ENCODE results near the gene ESYT2. TPM values are rescaled to one million over a fixed set of nuclear protein-coding genes. Genes with fewer than 3 reads are reported as not detected.

The ESYT2 gene
- total RNA-seq, 1 donor from 2014 or later = 23.3 TPM

GRCh38 chr7:158751751-158752150 lies 77.6 kb downstream of the ESYT2 start:
- TF ChIP-seq CTCF (conservative IDR thresholded peaks at IDR 0.05) = no peak
- peaks cover 3% of the 10 kb centered on the region for H3K36me3 Mint-ChIP-seq (ENCODE audit: low read depth)
- no peaks in the 10 kb centered on the region for H3K9me3 Mint-ChIP-seq
- no peak overlapping the region for H3K27ac Mint-ChIP-seq (ENCODE audit: unreplicated experiment)
- no peak for DNase-seq (ENCODE audit: low read depth, low spot score)
- H3K27me3 Mint-ChIP-seq (ENCODE audit: low read depth) = no peaks in the 10 kb centered on the region
- no peak overlapping the region for H3K4me3 Mint-ChIP-seq
- H3K4me1 Mint-ChIP-seq = no peaks in the 10 kb centered on the region

GRCh38 chr7:158751199-158751598 lies 78.1 kb downstream of the ESYT2 start:
- Mint-ChIP-seq H3K27me3 (ENCODE audit: low read depth) (no peaks in the 10 kb centered on the region), H3K9me3 (no peaks in the 10 kb centered on the region), H3K36me3 (ENCODE audit: low read depth) (peaks cover 2% of the 10 kb centered on the region), H3K4me1 (no peaks in the 10 kb centered on the region), H3K27ac (ENCODE audit: unreplicated experiment) (no peak overlapping the region), H3K4me3 (no peak overlapping the region)
- no peak for DNase-seq (ENCODE audit: low read depth, low spot score)
- no peak for TF ChIP-seq CTCF (conservative IDR thresholded peaks at IDR 0.05)

- H3K36me3 Mint-ChIP-seq (ENCODE audit: low read depth) = no peaks in the 10 kb centered on the region
- no peak overlapping the region for H3K27ac Mint-ChIP-seq (ENCODE audit: unreplicated experiment)
- H3K4me1 Mint-ChIP-seq = no peaks in the 10 kb centered on the region
- H3K27me3 Mint-ChIP-seq (ENCODE audit: low read depth) = no peaks in the 10 kb centered on the region
- no peak for DNase-seq (ENCODE audit: low read depth, low spot score)
- no peak for TF ChIP-seq CTCF (conservative IDR thresholded peaks at IDR 0.05)
- H3K9me3 Mint-ChIP-seq = no peaks in the 10 kb centered on the region
- H3K4me3 Mint-ChIP-seq = no peak overlapping the region
These were observed 78.6 kb downstream of the ESYT2 start for GRCh38 chr7:158750702-158751101.

GRCh38 chr7:158749396-158749795 lies 79.9 kb downstream of the ESYT2 start:
- H3K27ac Mint-ChIP-seq (ENCODE audit: unreplicated experiment) = no peak overlapping the region
- no peak for DNase-seq (ENCODE audit: low read depth, low spot score)
- H3K36me3 Mint-ChIP-seq (ENCODE audit: low read depth) = no peaks in the 10 kb centered on the region
- H3K27me3 Mint-ChIP-seq (ENCODE audit: low read depth) = no peaks in the 10 kb centered on the region
- H3K4me1 Mint-ChIP-seq = no peaks in the 10 kb centered on the region
- H3K9me3 Mint-ChIP-seq = no peaks in the 10 kb centered on the region
- no peak overlapping the region for H3K4me3 Mint-ChIP-seq
- no peak for TF ChIP-seq CTCF (conservative IDR thresholded peaks at IDR 0.05)

GRCh38 chr7:158748335-158748734 lies 81.0 kb downstream of the ESYT2 start:
- DNase-seq (ENCODE audit: low read depth, low spot score) = no peak
- Mint-ChIP-seq H3K27ac (ENCODE audit: unreplicated experiment) (no peak overlapping the region), H3K9me3 (no peaks in the 10 kb centered on the region), H3K36me3 (ENCODE audit: low read depth) (no peaks in the 10 kb centered on the region), H3K4me1 (no peaks in the 10 kb centered on the region), H3K4me3 (no peak overlapping the region), H3K27me3 (ENCODE audit: low read depth) (no peaks in the 10 kb centered on the region)
- no peak for TF ChIP-seq CTCF (conservative IDR thresholded peaks at IDR 0.05)

GRCh38 chr7:158747408-158747807 lies 81.9 kb downstream of the ESYT2 start:
- Mint-ChIP-seq H3K36me3 (ENCODE audit: low read depth) (peaks cover 3% of the 10 kb centered on the region), H3K9me3 (no peaks in the 10 kb centered on the region), H3K27me3 (ENCODE audit: low read depth) (no peaks in the 10 kb centered on the region), H3K27ac (ENCODE audit: unreplicated experiment) (no peak overlapping the region), H3K4me1 (no peaks in the 10 kb centered on the region), H3K4me3 (no peak overlapping the region)
- TF ChIP-seq CTCF (conservative IDR thresholded peaks at IDR 0.05) = no peak
- DNase-seq (ENCODE audit: low read depth, low spot score) = no peak
